Measurements from ENCODE around the gene SMG9.
"Not testable (repeated sequence)": the region's sequence is repeated elsewhere in the genome, so short reads cannot be mapped to it uniquely, and the experiment has no call there.

Gene SMG9

GRCh38 chr19:43690890-43691289, 63.9 kb downstream of the SMG9 start:
- no peak for DNase-seq (ENCODE audit: low spot score)

- DNase-seq (ENCODE audit: low spot score): no peak
These were observed 64.3 kb downstream of the SMG9 start for GRCh38 chr19:43690444-43690843.

GRCh38 chr19:43688059-43688701, 66.6 kb downstream of the SMG9 start:
- no peak for DNase-seq (ENCODE audit: low spot score)

- no peak for DNase-seq (ENCODE audit: low spot score)
These were observed 67.1 kb downstream of the SMG9 start for GRCh38 chr19:43687660-43687997.

DNA sequence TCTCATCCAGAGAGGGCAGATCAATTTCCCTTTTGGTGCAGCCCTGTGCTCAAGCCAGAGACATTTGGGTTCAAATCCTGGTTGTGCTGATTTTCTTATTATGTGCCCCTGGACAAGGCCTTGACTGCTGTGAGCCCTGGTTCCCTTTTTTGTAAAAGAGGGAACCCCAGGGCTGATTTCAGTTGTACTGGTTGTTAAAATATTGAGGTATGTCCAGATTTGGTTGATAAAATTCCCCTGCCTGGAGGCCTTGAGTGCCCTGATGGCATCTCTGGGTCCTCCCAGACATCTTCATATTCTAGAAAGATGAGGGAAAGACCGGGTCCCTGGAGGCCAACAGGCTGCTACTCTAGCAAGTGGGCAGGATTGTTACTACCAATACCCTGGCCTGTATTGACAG, 70.4 kb downstream of the SMG9 start:
- DNase-seq (ENCODE audit: low spot score): no peak

- DNase-seq (ENCODE audit: low spot score): no peak
These were observed 70.9 kb downstream of the SMG9 start for GRCh38 chr19:43683905-43684304.

GRCh38 chr19:43682824-43683661, 71.7 kb downstream of the SMG9 start:
- no peak for DNase-seq (ENCODE audit: low spot score)

- not testable (repeated sequence) for DNase-seq (ENCODE audit: low spot score)
These were observed 72.5 kb downstream of the SMG9 start for GRCh38 chr19:43682269-43682668.

GRCh38 chr19:43681821-43682220, 72.9 kb downstream of the SMG9 start:
- DNase-seq (ENCODE audit: low spot score): no peak

- no peak for DNase-seq (ENCODE audit: low spot score)
These were observed 76.1 kb downstream of the SMG9 start for GRCh38 chr19:43678512-43679261.
